Measurements from ENCODE around the gene ANKRD6.
A peak's percentile ranks its signal among the peaks of the same experiment; 100 is the strongest.

ANKRD6 gene

GRCh38 chr6:89678531-89678930 is 245.6 kb downstream of the ANKRD6 start:
- WGBS, 2 donors (ENCODE audit: extremely low coverage in 2 of 2, insufficient read length in 2 of 2, insufficient replicate concordance in 1 of 2), result no CpG with 5 or more reads among the region's 3 CpGs

DNA sequence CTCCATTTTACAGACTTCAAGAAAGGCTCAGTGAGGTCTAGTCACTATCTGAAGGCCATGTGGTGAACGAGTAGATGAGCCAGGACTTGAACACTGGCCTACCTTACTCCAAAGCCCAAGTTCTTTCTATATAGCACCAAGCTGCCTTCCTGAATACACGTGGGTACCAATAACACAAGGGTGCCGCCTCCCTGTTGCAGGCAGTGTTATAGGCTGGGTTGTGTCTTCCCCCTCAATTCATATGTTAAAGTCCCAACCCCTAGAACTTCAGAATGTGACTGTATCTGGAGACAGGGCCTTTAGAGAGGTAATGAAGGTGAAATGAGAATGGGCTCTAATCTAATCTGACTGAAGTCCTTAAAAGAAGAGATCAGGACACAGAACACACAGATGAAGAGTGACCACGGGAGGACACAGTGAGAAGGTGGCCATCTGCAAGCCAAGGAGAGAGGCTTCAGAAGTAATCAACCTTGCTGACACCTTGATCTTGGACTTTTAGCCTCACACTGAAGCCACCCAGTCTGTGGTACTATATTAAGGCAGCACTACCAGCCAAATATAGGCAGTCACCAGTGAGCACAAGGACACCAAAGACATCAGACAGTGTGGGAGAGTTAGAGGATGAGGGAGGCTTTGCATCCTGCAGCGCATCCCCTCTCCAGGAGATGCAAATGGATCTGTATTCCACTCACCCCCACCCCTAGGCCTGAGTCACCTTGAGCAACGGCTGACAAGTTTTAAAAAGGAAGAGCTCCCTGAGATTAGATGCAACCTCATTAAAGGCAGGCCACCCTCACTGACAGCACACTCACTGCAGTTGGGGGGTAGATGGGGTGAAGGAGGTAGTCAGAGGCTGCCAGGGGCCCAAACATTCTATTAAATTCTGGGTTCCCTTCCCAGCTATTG is 246.5 kb downstream of the ANKRD6 start:
- no peaks in the 10 kb centered on the region for H3K79me1 ChIP-seq (ENCODE audit: low read depth, low read length)
- H3K9me3 ChIP-seq (replicated peaks in 1 of 2; ENCODE audit: control insufficient read depth in 2 of 2, insufficient read depth in 1 of 2, low read depth in 1 of 2, low read length in 2 of 2), result no peaks in the 10 kb centered on the region
- no peak overlapping the region for H3K18ac ChIP-seq (ENCODE audit: low read length)
- no peak overlapping the region for H3K4ac ChIP-seq (ENCODE audit: low read length)
- no peak for DNase-seq (ENCODE audit: low spot score)
- no peak overlapping the region for H3K9ac ChIP-seq (ENCODE audit: low read depth, low read length, poor library complexity)
- no peak overlapping the region for H3K4me3 ChIP-seq (ENCODE audit: low read length in 2 of 2)
- H3K27ac ChIP-seq (replicated peaks; ENCODE audit: low read length), result no peak overlapping the region
- no peak overlapping the region for H2BK12ac ChIP-seq (ENCODE audit: low read length)
- H3K23ac ChIP-seq (ENCODE audit: low read depth, low read length, poor library complexity), result no peak overlapping the region
- no peaks in the 10 kb centered on the region for H3K27me3 ChIP-seq (ENCODE audit: control insufficient read depth in 3 of 3, insufficient read depth in 3 of 3, low read depth in 1 of 3, low read length in 3 of 3)
- H2AK5ac ChIP-seq (ENCODE audit: low read depth, low read length), result no peak overlapping the region
- no peak overlapping the region for H2BK15ac ChIP-seq (ENCODE audit: low read length)
- H2BK5ac ChIP-seq (ENCODE audit: low read length), result no peak overlapping the region
- H4K8ac ChIP-seq (ENCODE audit: low read depth, low read length), result no peak overlapping the region
- H3K4me2 ChIP-seq (ENCODE audit: insufficient read depth, low read length, poor library complexity, severe bottlenecking), result no peak overlapping the region
- H3K36me3 ChIP-seq (replicated peaks in 1 of 2; ENCODE audit: control insufficient read depth in 2 of 2, insufficient read depth in 2 of 2, low read length in 2 of 2), result peaks cover 52 to 95% of the 10 kb centered on the region in 2 donors
- no peak overlapping the region for H2BK120ac ChIP-seq (ENCODE audit: low read depth, low read length)
- no CpG with 5 or more reads among the region's 6 CpGs for WGBS, 2 donors (ENCODE audit: extremely low coverage in 2 of 2, insufficient read length in 2 of 2, insufficient replicate concordance in 1 of 2)
- no peak overlapping the region for H4K91ac ChIP-seq (ENCODE audit: low read depth, low read length, poor library complexity)
- H2AFZ ChIP-seq (ENCODE audit: low read length), result no peak overlapping the region
- H3K4me1 ChIP-seq (ENCODE audit: control insufficient read depth in 2 of 2, insufficient read depth in 1 of 2, low read depth in 1 of 2, low read length in 2 of 2), result no peaks in the 10 kb centered on the region
- H3K14ac ChIP-seq (ENCODE audit: low read length), result no peak overlapping the region

More at GRCh38 chr6:89678531-89678930, 245.6 kb downstream of the ANKRD6 start:
- no peak overlapping the region for H3K4me2 ChIP-seq (ENCODE audit: insufficient read depth, low read length, poor library complexity, severe bottlenecking)
- H2AK5ac ChIP-seq (ENCODE audit: low read depth, low read length), result no peak overlapping the region
- H3K18ac ChIP-seq (ENCODE audit: low read length), result no peak overlapping the region
- H3K27ac ChIP-seq (replicated peaks; ENCODE audit: low read length), result no peak overlapping the region
- no peak overlapping the region for H3K23ac ChIP-seq (ENCODE audit: low read depth, low read length, poor library complexity)
- no peak overlapping the region for H3K9ac ChIP-seq (ENCODE audit: low read depth, low read length, poor library complexity)
- H4K8ac ChIP-seq (ENCODE audit: low read depth, low read length), result no peak overlapping the region
- no peak overlapping the region for H3K4ac ChIP-seq (ENCODE audit: low read length)
- H2BK120ac ChIP-seq (ENCODE audit: low read depth, low read length), result no peak overlapping the region
- no peak overlapping the region for H2BK12ac ChIP-seq (ENCODE audit: low read length)
- H2AFZ ChIP-seq (ENCODE audit: low read length), result no peak overlapping the region
- no peak overlapping the region for H3K14ac ChIP-seq (ENCODE audit: low read length)
- no peaks in the 10 kb centered on the region for H3K27me3 ChIP-seq (ENCODE audit: control insufficient read depth in 3 of 3, insufficient read depth in 3 of 3, low read depth in 1 of 3, low read length in 3 of 3)
- H3K79me1 ChIP-seq (ENCODE audit: low read depth, low read length), result no peaks in the 10 kb centered on the region
- H2BK5ac ChIP-seq (ENCODE audit: low read length), result no peak overlapping the region
- H4K91ac ChIP-seq (ENCODE audit: low read depth, low read length, poor library complexity), result no peak overlapping the region
- H3K9me3 ChIP-seq (replicated peaks in 1 of 2; ENCODE audit: control insufficient read depth in 2 of 2, insufficient read depth in 1 of 2, low read depth in 1 of 2, low read length in 2 of 2), result no peaks in the 10 kb centered on the region
- H2BK15ac ChIP-seq (ENCODE audit: low read length), result no peak overlapping the region
- H3K4me1 ChIP-seq (ENCODE audit: control insufficient read depth in 2 of 2, insufficient read depth in 1 of 2, low read depth in 1 of 2, low read length in 2 of 2), result no peaks in the 10 kb centered on the region
- H3K4me3 ChIP-seq (ENCODE audit: low read length in 2 of 2), result no peak overlapping the region
- no peak for DNase-seq (ENCODE audit: low spot score)
- H3K36me3 ChIP-seq (replicated peaks in 1 of 2; ENCODE audit: control insufficient read depth in 2 of 2, insufficient read depth in 2 of 2, low read length in 2 of 2), result peaks cover 52 to 95% of the 10 kb centered on the region in 2 donors

DNA sequence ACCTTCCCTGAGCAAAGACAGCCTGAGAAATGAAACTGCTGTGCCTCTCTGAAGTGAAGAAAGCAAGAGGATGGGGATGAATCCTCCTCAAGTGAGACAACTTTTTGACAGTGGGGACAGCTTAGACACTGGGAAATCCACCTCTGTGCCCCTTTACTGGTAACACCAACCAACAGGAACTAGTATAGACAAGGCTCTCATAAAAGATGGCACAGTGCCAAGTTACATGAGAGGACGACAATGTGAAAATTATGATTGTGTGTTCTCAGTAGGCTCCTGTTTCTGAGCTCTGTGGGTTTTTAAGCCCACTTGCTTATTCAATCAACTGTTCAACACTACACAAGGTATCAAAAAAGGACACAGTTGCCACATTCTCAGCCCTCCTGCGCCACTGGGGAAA is 247.2 kb downstream of the ANKRD6 start:
- Histone ChIP-seq H3K4ac (ENCODE audit: low read length) (no peak overlapping the region), H3K14ac (ENCODE audit: low read length) (no peak overlapping the region), H3K4me2 (ENCODE audit: insufficient read depth, low read length, poor library complexity, severe bottlenecking) (no peak overlapping the region), H3K4me1 (ENCODE audit: control insufficient read depth in 2 of 2, insufficient read depth in 1 of 2, low read depth in 1 of 2, low read length in 2 of 2) (no peaks in the 10 kb centered on the region), H3K18ac (ENCODE audit: low read length) (no peak overlapping the region), H3K36me3 (replicated peaks in 1 of 2; ENCODE audit: control insufficient read depth in 2 of 2, insufficient read depth in 2 of 2, low read length in 2 of 2) (peaks cover 52 to 95% of the 10 kb centered on the region in 2 donors), H3K9ac (ENCODE audit: low read depth, low read length, poor library complexity) (no peak overlapping the region), H4K8ac (ENCODE audit: low read depth, low read length) (no peak overlapping the region), H3K23ac (ENCODE audit: low read depth, low read length, poor library complexity) (no peak overlapping the region), H2BK12ac (ENCODE audit: low read length) (no peak overlapping the region), H2AK5ac (ENCODE audit: low read depth, low read length) (no peak overlapping the region), H3K9me3 (replicated peaks in 1 of 2; ENCODE audit: control insufficient read depth in 2 of 2, insufficient read depth in 1 of 2, low read depth in 1 of 2, low read length in 2 of 2) (no peaks in the 10 kb centered on the region), H2BK5ac (ENCODE audit: low read length) (no peak overlapping the region), H2AFZ (ENCODE audit: low read length) (no peak overlapping the region), H3K27me3 (ENCODE audit: control insufficient read depth in 3 of 3, insufficient read depth in 3 of 3, low read depth in 1 of 3, low read length in 3 of 3) (no peaks in the 10 kb centered on the region), H3K79me1 (ENCODE audit: low read depth, low read length) (no peaks in the 10 kb centered on the region), H2BK15ac (ENCODE audit: low read length) (no peak overlapping the region), H3K27ac (replicated peaks; ENCODE audit: low read length) (no peak overlapping the region), H4K91ac (ENCODE audit: low read depth, low read length, poor library complexity) (no peak overlapping the region), H3K4me3 (ENCODE audit: low read length in 2 of 2) (no peak overlapping the region), H2BK120ac (ENCODE audit: low read depth, low read length) (no peak overlapping the region)
- DNase-seq (ENCODE audit: low spot score), result no peak
- WGBS, 2 donors (ENCODE audit: extremely low coverage in 2 of 2, insufficient read length in 2 of 2, insufficient replicate concordance in 1 of 2), result no CpG with 5 or more reads among the region's 2 CpGs

- DNase-seq (ENCODE audit: low spot score), result no peak
- no peak overlapping the region for H2AK5ac ChIP-seq (ENCODE audit: low read depth, low read length)
- no peak overlapping the region for H2BK15ac ChIP-seq (ENCODE audit: low read length)
- peaks cover 48 to 95% of the 10 kb centered on the region in 2 donors for H3K36me3 ChIP-seq (replicated peaks in 1 of 2; ENCODE audit: control insufficient read depth in 2 of 2, insufficient read depth in 2 of 2, low read length in 2 of 2)
- H3K18ac ChIP-seq (ENCODE audit: low read length), result no peak overlapping the region
- no peaks in the 10 kb centered on the region for H3K9me3 ChIP-seq (replicated peaks in 1 of 2; ENCODE audit: control insufficient read depth in 2 of 2, insufficient read depth in 1 of 2, low read depth in 1 of 2, low read length in 2 of 2)
- H2AFZ ChIP-seq (ENCODE audit: low read length), result no peak overlapping the region
- H3K14ac ChIP-seq (ENCODE audit: low read length), result no peak overlapping the region
- no peak overlapping the region for H3K4me2 ChIP-seq (ENCODE audit: insufficient read depth, low read length, poor library complexity, severe bottlenecking)
- H2BK5ac ChIP-seq (ENCODE audit: low read length), result no peak overlapping the region
- no peak overlapping the region for H2BK120ac ChIP-seq (ENCODE audit: low read depth, low read length)
- H3K4me3 ChIP-seq (ENCODE audit: low read length in 2 of 2), result no peak overlapping the region
- no peak overlapping the region for H4K8ac ChIP-seq (ENCODE audit: low read depth, low read length)
- no peak overlapping the region for H2BK12ac ChIP-seq (ENCODE audit: low read length)
- H3K27me3 ChIP-seq (ENCODE audit: control insufficient read depth in 3 of 3, insufficient read depth in 3 of 3, low read depth in 1 of 3, low read length in 3 of 3), result no peaks in the 10 kb centered on the region
- H3K23ac ChIP-seq (ENCODE audit: low read depth, low read length, poor library complexity), result no peak overlapping the region
- H3K4me1 ChIP-seq (ENCODE audit: control insufficient read depth in 2 of 2, insufficient read depth in 1 of 2, low read depth in 1 of 2, low read length in 2 of 2), result no peaks in the 10 kb centered on the region
- WGBS, 2 donors (ENCODE audit: extremely low coverage in 2 of 2, insufficient read length in 2 of 2, insufficient replicate concordance in 1 of 2), result no CpG with 5 or more reads among the region's 7 CpGs
- no peak overlapping the region for H3K4ac ChIP-seq (ENCODE audit: low read length)
- no peak overlapping the region for H4K91ac ChIP-seq (ENCODE audit: low read depth, low read length, poor library complexity)
- H3K9ac ChIP-seq (ENCODE audit: low read depth, low read length, poor library complexity), result peak overlapping the region; percentile 38
- H3K79me1 ChIP-seq (ENCODE audit: low read depth, low read length), result no peaks in the 10 kb centered on the region
- H3K27ac ChIP-seq (replicated peaks; ENCODE audit: low read length), result no peak overlapping the region
These were observed 247.6 kb downstream of the ANKRD6 start for GRCh38 chr6:89680551-89680950.
